Upper lobe of left lung (tissue), 6 donors: ENCODE data around the gene MACROD1. TPM values are rescaled to one million over a fixed set of nuclear protein-coding genes. Genes with fewer than 3 reads are reported as not detected.

ENCODE experiments used
- ATAC-seq, 2 donors: fragments of 200-7000 bp; cut with Tn5 transposase; one replicate each; pipeline ENCODE4 v1.9.1; 2022; ENCODE audit warnings: mild to moderate bottlenecking in 2 of 2, moderate library complexity in 2 of 2; ENCODE audit not compliant: low FRiP score in 2 of 2
- DNase-seq, 2 donors: peaks; one replicate each; pipeline ENCODE4 v3.0.0-alpha.2; 2019 to 2020
- H3K27ac ChIP-seq, 4 donors: fragments of 200-600 bp; sonication (generic); one replicate each; pipeline ENCODE4 v1.5.1; 2016 to 2019
- H3K27me3 ChIP-seq, 4 donors: fragments of 200-600 bp; sonication (generic); one replicate each; pipeline ENCODE4 v1.5.1; 2017 to 2019
- H3K36me3 ChIP-seq, 4 donors: fragments of 200-600 bp; sonication (generic); one replicate each; pipeline ENCODE4 v1.5.1; 2016 to 2019
- H3K4me1 ChIP-seq, 4 donors: fragments of 200-600 bp; sonication (generic); one replicate each; pipeline ENCODE4 v1.5.1; 2018 to 2019
- H3K4me3 ChIP-seq, 4 donors: fragments of 200-600 bp; sonication (generic); one replicate each; pipeline ENCODE4 v1.5.1; 2017 to 2019; ENCODE audit warnings: mild to moderate bottlenecking in 2 of 4, moderate library complexity in 1 of 4
- H3K9me3 ChIP-seq, 4 donors: fragments of 200-600 bp; sonication (generic); one replicate each; pipeline ENCODE4 v1.5.1; 2018 to 2019
- EP300 ChIP-seq, 4 donors: sonication (generic); formaldehyde crosslinking; IDR thresholded peaks; one replicate each; pipeline ENCODE4 v1.5.1; 2017; ENCODE audit warnings: antibody characterized with exemption in 4 of 4, control low read depth in 2 of 4
- POLR2A ChIP-seq, 4 donors: fragments of 450-650 bp; IDR thresholded peaks; one replicate each; pipeline ENCODE4 v1.5.1; 2016 to 2017; ENCODE audit warnings: antibody characterized with exemption in 4 of 4, mild to moderate bottlenecking in 2 of 4
- POLR2AphosphoS5 ChIP-seq, 2 donors: sonication (generic); formaldehyde crosslinking; IDR thresholded peaks; one replicate each; pipeline ENCODE4 v1.5.1; 2017; ENCODE audit warnings: antibody characterized with exemption in 2 of 2
- WGBS, 2 donors: methylation state at CpG; one replicate each; pipeline ENCODE4 v1.1.5; 2017 to 2018; 5-methylcytosine and 5-hydroxymethylcytosine counted together
- total RNA-seq, 6 donors: library from RNA; depleted of rRNA in 4 of 6; stranded (reverse); fragments of >200 nt in 4 of 6; gene quantifications; one replicate each; pipeline versions ENCODE4 v1.1.0 to v1.2.1, GENCODE V29; 2016 to 2021
- TF ChIP-seq, protein P1 (sequence below), 6 experiments: fragments of 450-650 bp in 4 of 6; fragments of 200-600 bp in 2 of 6; sonication (generic) in 2 of 6; IDR thresholded peaks; one replicate each; pipeline ENCODE4 v1.5.1; 2016 to 2019; ENCODE audit warnings: antibody characterized with exemption in 6 of 6
- donor health status: DM: no; HTN: no; CAD: no; lungs with moderate emphysema.
- donor health status: DM: no; HTN: yes; CAD: no; lungs with severe emphysema.

The MACROD1 gene
- total RNA-seq, 6 donors from 2014 or later, result 16.7 to 59.7 (median 33.5) TPM

DNA sequence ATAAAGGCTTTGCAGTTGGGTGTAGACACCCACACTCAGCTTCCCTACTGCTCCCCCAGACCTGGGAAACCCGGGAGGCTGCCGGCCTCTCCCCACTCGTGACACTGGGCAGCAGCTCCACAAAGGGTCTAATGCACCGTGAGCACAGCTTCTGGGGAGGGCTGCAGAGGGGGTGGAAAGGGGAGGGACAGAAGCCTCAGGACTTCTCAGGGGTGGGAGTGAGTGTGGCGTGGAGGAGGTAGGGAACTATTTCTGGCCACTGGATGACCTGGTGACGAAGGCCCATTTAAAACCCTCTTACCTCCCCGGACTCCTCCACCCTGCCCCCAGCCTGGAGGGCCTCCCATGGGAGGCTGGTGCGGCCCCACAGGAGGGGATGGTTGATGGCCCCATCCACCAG lies 56.6 kb downstream of the MACROD1 start:
- no peaks in the 10 kb centered on the region for H3K36me3 ChIP-seq
- H3K4me3 ChIP-seq, result no peak overlapping the region
- H3K27me3 ChIP-seq, result no peaks in the 10 kb centered on the region
- DNase-seq (peak in 1 of 2 donors; percentile 46), ATAC-seq (no peak)
- no peaks in the 10 kb centered on the region for H3K4me1 ChIP-seq
- 77 to 97% methylated on average over 4 to 8 of the region's 8 CpGs for WGBS, 2 donors
- no peaks in the 10 kb centered on the region for H3K9me3 ChIP-seq
- TF ChIP-seq POLR2AphosphoS5 (IDR thresholded peaks at IDR 0.05), result no peak
- TF ChIP-seq POLR2A (IDR thresholded peaks at IDR 0.05), result no peak
- TF ChIP-seq, protein P1, sequence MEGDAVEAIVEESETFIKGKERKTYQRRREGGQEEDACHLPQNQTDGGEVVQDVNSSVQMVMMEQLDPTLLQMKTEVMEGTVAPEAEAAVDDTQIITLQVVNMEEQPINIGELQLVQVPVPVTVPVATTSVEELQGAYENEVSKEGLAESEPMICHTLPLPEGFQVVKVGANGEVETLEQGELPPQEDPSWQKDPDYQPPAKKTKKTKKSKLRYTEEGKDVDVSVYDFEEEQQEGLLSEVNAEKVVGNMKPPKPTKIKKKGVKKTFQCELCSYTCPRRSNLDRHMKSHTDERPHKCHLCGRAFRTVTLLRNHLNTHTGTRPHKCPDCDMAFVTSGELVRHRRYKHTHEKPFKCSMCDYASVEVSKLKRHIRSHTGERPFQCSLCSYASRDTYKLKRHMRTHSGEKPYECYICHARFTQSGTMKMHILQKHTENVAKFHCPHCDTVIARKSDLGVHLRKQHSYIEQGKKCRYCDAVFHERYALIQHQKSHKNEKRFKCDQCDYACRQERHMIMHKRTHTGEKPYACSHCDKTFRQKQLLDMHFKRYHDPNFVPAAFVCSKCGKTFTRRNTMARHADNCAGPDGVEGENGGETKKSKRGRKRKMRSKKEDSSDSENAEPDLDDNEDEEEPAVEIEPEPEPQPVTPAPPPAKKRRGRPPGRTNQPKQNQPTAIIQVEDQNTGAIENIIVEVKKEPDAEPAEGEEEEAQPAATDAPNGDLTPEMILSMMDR (IDR thresholded peaks at IDR 0.05), result no peak
- no peak for TF ChIP-seq EP300 (IDR thresholded peaks at IDR 0.05)
- H3K27ac ChIP-seq, result no peak overlapping the region

DNA sequence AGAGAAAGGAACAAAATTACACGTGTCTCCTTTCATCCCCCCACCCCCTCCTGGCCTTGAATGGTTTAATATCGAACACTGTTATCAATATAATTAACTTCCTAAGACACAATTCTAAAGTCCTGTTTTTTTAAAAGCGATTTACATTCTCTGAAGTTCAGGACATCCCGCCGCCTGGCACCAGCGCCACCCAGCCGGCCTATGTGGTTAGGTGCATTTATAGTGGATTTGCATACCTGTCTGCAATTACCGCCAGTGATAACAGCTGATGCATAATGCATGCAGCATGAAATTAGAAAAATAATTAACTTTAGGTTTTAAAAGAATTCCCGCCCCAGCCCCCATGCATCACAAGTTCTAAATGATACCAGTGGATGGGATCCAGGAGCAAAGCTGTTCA lies 58.6 kb downstream of the MACROD1 start:
- ATAC-seq, result no peak
- Histone ChIP-seq H3K4me1 (no peaks in the 10 kb centered on the region), H3K9me3 (no peaks in the 10 kb centered on the region), H3K27ac (no peak overlapping the region), H3K27me3 (no peaks in the 10 kb centered on the region), H3K4me3 (no peak overlapping the region), H3K36me3 (no peaks in the 10 kb centered on the region)
- TF ChIP-seq POLR2A (IDR thresholded peaks at IDR 0.05), result no peak
- TF ChIP-seq POLR2AphosphoS5 (IDR thresholded peaks at IDR 0.05), result no peak
- no peak for TF ChIP-seq EP300 (IDR thresholded peaks at IDR 0.05)
- TF ChIP-seq, protein P1 (IDR thresholded peaks at IDR 0.05), result no peak
- DNase-seq, result peak in 1 of 2 donors; percentile 56
- WGBS, 2 donors, result 91 to 97% methylated on average over 9 of the region's 9 CpGs

DNA sequence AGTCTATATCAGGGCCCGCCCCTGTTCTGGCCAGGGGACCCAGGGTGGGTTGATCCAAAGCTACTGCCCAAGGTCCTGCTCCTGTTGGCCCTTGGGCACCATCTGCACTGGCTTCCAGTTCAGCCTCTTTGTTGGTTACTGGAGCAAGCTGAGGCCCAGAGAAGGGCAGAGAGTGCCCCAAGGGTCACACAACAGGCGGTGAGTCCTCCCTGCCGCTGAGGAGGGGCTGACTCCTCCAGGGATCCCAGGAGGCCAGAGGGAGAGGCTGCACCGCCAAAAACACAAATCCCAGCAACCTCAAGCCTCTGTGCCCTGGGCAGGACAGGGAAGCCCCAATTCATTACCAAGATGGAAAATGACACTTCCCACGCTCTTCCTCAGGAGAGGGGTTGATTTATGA lies 61.3 kb downstream of the MACROD1 start:
- H3K27me3 ChIP-seq, result no peaks in the 10 kb centered on the region
- H3K4me1 ChIP-seq, result no peaks in the 10 kb centered on the region
- H3K4me3 ChIP-seq, result no peak overlapping the region
- TF ChIP-seq EP300 (IDR thresholded peaks at IDR 0.05) (no peak), POLR2A (IDR thresholded peaks at IDR 0.05) (no peak), POLR2AphosphoS5 (IDR thresholded peaks at IDR 0.05) (no peak)
- TF ChIP-seq, protein P1 (IDR thresholded peaks at IDR 0.05), result no peak
- no peak overlapping the region for H3K27ac ChIP-seq
- WGBS, 2 donors, result 87 to 94% methylated on average over 4 of the region's 5 CpGs
- DNase-seq (no peak), ATAC-seq (no peak)
- no peaks in the 10 kb centered on the region for H3K9me3 ChIP-seq
- no peaks in the 10 kb centered on the region for H3K36me3 ChIP-seq

DNA sequence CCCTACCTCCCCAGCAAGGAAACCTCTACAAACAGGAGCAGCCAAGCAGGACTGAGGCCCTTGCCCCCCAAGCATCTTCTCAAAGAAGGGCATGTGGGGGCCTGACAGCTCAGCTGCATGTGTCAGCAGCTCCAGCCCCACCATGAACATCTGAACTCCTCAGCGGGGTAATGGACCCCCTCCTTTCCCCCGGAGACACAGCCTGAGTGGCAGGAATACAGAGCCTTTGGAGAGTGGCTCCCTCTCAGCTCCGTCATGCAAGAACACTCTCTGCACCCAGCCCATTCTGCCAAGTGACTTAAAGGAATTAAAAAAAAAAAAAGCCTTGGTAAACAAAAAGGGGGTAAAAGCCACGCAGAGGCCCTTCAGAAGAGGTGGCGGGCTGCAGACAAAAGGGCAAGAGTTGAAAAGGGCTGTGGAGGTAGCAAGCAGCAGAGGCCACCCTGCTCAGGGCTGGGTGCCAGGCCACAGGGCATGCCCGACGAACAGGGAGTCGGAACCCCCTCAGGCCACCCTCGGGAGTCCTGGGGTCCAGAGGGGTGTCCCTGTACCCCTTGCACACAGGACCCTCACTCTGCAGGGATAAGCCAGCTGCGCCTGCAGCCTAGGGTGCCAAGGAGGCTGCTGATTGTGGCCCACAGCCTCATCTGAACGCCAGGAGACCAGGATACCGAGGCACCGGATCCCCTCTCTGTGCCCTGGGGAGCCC lies 62.5 kb downstream of the MACROD1 start:
- 71 to 73% methylated on average over 10 of the region's 13 CpGs for WGBS, 2 donors
- H3K27ac ChIP-seq, result no peak overlapping the region
- no peak for ATAC-seq

More for the DNA sequence above, 62.5 kb downstream of the MACROD1 start:
- Histone ChIP-seq H3K27me3 (no peaks in the 10 kb centered on the region), H3K4me1 (no peaks in the 10 kb centered on the region), H3K36me3 (no peaks in the 10 kb centered on the region), H3K4me3 (no peak overlapping the region), H3K9me3 (no peaks in the 10 kb centered on the region)
- TF ChIP-seq EP300 (IDR thresholded peaks at IDR 0.05) (no peak), POLR2A (IDR thresholded peaks at IDR 0.05) (no peak), POLR2AphosphoS5 (IDR thresholded peaks at IDR 0.05) (no peak)
- TF ChIP-seq, protein P1 (IDR thresholded peaks at IDR 0.05), result no peak
- peak in 1 of 2 donors; percentile 65 for DNase-seq
